H1 (cell line): ENCODE data around the gene BAZ2B. TPM values are rescaled to one million over a fixed set of nuclear protein-coding genes. Genes with fewer than 3 reads are reported as not detected.

ENCODE experiments used
- KDM1A ChIP-seq: fragments of 200-600, 300-600 bp; sonication (generic); IDR thresholded peaks from 2 replicates; pipeline ENCODE4 v1.7.1; 2016; ENCODE audit warnings: mild to moderate bottlenecking, low read length, borderline replicate concordance
- PHF8 ChIP-seq: fragments of 200-600 bp; sonication (generic); conservative IDR thresholded peaks from 2 replicates; pipeline ENCODE4 v1.7.1; 2012; ENCODE audit warnings: low read depth, mild to moderate bottlenecking, inconsistent platforms, low read length, moderate library complexity
- POLR2A ChIP-seq, 2 experiments: IDR thresholded peaks; 1 replicate in 1 of 2; 2 replicates in 1 of 2; pipeline ENCODE4 v1.6.1; 2011; ENCODE audit warnings: low read depth in 2 of 2, low read length in 2 of 2, mild to moderate bottlenecking in 2 of 2; ENCODE audit errors: control extremely low read depth in 1 of 2
- RXRA ChIP-seq: IDR thresholded peaks from 2 replicates; pipeline ENCODE4 v1.6.1; 2011; ENCODE audit warnings: low read depth, mild to moderate bottlenecking, low read length, moderate library complexity; ENCODE audit not compliant: insufficient read depth
- SUZ12 ChIP-seq: fragments of 200-600 bp; sonication (generic); IDR thresholded peaks from 2 replicates; pipeline ENCODE4 v1.6.1; 2012; ENCODE audit warnings: mild to moderate bottlenecking, inconsistent platforms, low read length, moderate library complexity, mixed read lengths
- polyA plus RNA-seq, 7 experiments: library from polyadenylated mRNA; depleted of rRNA in 3 of 7; stranded (reverse) in 5 of 7; unstranded in 2 of 7; fragments of >200 nt in 5 of 7; fragments of 200-250 nt in 2 of 7; gene quantifications; 1 replicate in 5 of 7; 2 replicates in 1 of 7; 4 replicates in 1 of 7; pipeline versions ENCODE4 v1.2.1 to v1.2.3, GENCODE V29; 2011 to 2013; ENCODE audit warnings: missing spikeins in 2 of 7, mixed read lengths in 2 of 7
- total RNA-seq: library from RNA; stranded (reverse); fragmentation: NEBNext Ultra II Directional; extraction: Animal tissue kit (Norgen Biotek cat#: 25700); gene quantifications from 2 replicates; pipeline ENCODE4 v1.2.1, GENCODE V29; 2021

BAZ2B gene
- total and polyA plus RNA-seq, 2 of the 8 experiments (the other 6 are each of a cell fraction or from before 2014, with no cell fraction given), result 15.2 to 46.3 TPM

DNA sequence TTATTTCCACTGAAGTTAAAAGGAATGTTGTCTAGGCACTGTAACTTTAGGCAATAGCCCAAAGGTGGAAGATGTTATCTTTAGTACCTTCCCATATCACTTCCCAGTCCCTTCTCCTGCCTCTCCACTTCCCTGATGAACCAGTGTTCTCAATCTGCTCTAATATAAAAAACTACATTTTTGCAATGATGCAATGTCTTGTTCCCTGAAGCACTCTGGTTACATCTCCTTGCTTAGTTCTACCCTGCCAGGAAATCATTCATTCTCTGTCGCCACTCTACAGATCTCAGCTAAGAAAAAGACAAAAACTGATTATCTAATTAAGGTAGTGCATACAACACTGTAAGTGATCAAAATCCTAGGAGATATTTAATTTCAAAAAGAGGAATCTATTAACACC, 71.3 kb downstream of the BAZ2B start (continued):
- TF ChIP-seq KDM1A, result no peak
- TF ChIP-seq SUZ12, result no peak
- TF ChIP-seq POLR2A (IDR thresholded peaks at IDR 0.05; ENCODE audit: control extremely low read depth in 1 of 2, low read depth in 2 of 2, low read length in 2 of 2), result no peak
- no peak for TF ChIP-seq RXRA
- no peak for TF ChIP-seq PHF8
